B cell (primary cell): ENCODE measurements around the gene SMURF1.

ENCODE experiments used
- EZH2 ChIP-seq: IDR thresholded peaks from 2 replicates; pipeline ENCODE4 v1.6.1; 2012; ENCODE audit warnings: borderline replicate concordance, low read depth, mild to moderate bottlenecking, moderate library complexity, low read length; ENCODE audit not compliant: insufficient read depth, poor library complexity, severe bottlenecking
- TF ChIP-seq, protein P1 (sequence below): fragments of 200-600 bp; IDR thresholded peaks from one replicate; pipeline ENCODE4 v1.8.0; 2022; ENCODE audit warnings: antibody characterized with exemption, mild to moderate bottlenecking

DNA sequence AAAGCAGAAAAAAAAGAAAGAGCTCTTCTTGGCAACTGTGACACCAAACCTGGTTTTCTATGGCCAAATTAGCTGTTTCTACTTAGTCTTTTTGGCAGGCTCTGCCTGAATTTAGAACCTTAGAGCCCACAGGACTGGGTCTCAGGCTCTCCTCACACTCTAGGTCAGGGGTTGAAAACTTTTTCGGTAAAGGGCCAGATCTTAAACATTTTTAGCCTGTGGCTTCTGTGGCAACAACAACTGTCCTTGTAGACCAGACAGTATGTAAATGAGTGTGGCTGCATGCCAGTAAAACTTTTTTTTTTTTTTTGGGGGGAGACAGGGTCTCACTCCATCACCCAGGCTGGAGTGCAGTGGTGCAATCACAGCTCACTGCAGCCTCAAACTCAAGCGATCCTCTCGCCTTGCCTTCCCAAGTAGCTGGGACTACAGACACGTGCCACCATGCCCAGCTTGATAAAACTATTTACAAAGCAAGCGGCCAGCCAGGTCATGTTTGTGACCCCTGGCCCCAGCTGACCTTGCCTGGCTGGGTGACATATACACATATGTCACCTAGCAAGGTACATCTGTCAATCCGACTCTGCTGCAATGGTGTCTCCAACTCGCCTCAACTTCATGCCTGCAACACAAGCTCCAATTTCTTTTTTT is 46.6 kb upstream of the SMURF1 start:
- no peak for TF ChIP-seq EZH2
- TF ChIP-seq, protein P1, sequence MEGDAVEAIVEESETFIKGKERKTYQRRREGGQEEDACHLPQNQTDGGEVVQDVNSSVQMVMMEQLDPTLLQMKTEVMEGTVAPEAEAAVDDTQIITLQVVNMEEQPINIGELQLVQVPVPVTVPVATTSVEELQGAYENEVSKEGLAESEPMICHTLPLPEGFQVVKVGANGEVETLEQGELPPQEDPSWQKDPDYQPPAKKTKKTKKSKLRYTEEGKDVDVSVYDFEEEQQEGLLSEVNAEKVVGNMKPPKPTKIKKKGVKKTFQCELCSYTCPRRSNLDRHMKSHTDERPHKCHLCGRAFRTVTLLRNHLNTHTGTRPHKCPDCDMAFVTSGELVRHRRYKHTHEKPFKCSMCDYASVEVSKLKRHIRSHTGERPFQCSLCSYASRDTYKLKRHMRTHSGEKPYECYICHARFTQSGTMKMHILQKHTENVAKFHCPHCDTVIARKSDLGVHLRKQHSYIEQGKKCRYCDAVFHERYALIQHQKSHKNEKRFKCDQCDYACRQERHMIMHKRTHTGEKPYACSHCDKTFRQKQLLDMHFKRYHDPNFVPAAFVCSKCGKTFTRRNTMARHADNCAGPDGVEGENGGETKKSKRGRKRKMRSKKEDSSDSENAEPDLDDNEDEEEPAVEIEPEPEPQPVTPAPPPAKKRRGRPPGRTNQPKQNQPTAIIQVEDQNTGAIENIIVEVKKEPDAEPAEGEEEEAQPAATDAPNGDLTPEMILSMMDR = no peak
